H9 (cell line): ENCODE results near the gene TRIM10. TPM values are rescaled to one million over a fixed set of nuclear protein-coding genes. Genes with fewer than 3 reads are reported as not detected.

Source experiments
- DNase-seq: peaks from one replicate; pipeline ENCODE4 v3.0.0-alpha.2; 2017
- H2AFZ ChIP-seq: one replicate; pipeline ENCODE4 v1.6.1; 2013; ENCODE audit warnings: mild to moderate bottlenecking, low read length, control low read depth, moderate library complexity
- H2AK5ac ChIP-seq: 2 replicates; pipeline ENCODE4 v1.6.1; 2013; ENCODE audit warnings: low read length, control low read depth, mixed read lengths; ENCODE audit not compliant: insufficient read length
- H2BK120ac ChIP-seq: one replicate; pipeline ENCODE4 v1.6.1; 2013; ENCODE audit warnings: low read depth, mild to moderate bottlenecking, low read length, control low read depth, inconsistent platforms; ENCODE audit not compliant: poor library complexity, severe bottlenecking
- H2BK12ac ChIP-seq: 2 replicates; pipeline ENCODE4 v1.6.1; 2013; ENCODE audit warnings: low read length, control low read depth, mixed read lengths, low read depth; ENCODE audit not compliant: insufficient read length
- H2BK15ac ChIP-seq: 2 replicates; pipeline ENCODE4 v1.6.1; 2013; ENCODE audit warnings: low read depth, low read length, control low read depth
- H2BK20ac ChIP-seq: one replicate; pipeline ENCODE4 v1.6.1; 2013; ENCODE audit warnings: low read depth, mild to moderate bottlenecking, low read length, control low read depth, inconsistent platforms; ENCODE audit not compliant: poor library complexity, severe bottlenecking
- H2BK5ac ChIP-seq: 2 replicates; pipeline ENCODE4 v1.6.1; 2013; ENCODE audit warnings: low read length, control low read depth, mixed read lengths; ENCODE audit not compliant: insufficient read length
- H3K14ac ChIP-seq: 2 replicates; pipeline ENCODE4 v1.6.1; 2013; ENCODE audit warnings: low read length, control low read depth; ENCODE audit not compliant: insufficient read depth
- H3K18ac ChIP-seq: 2 replicates; pipeline ENCODE4 v1.6.1; 2013; ENCODE audit warnings: low read depth, mild to moderate bottlenecking, mixed read lengths, low read length, control low read depth; ENCODE audit not compliant: insufficient read length
- H3K23ac ChIP-seq: 2 replicates; pipeline ENCODE4 v1.6.1; 2013; ENCODE audit warnings: low read length, control low read depth, mixed read lengths, low read depth; ENCODE audit not compliant: insufficient read length
- H3K23me2 ChIP-seq: 2 replicates; pipeline ENCODE4 v1.6.1; 2013; ENCODE audit warnings: low read depth, mild to moderate bottlenecking, mixed read lengths, low read length, control low read depth; ENCODE audit not compliant: insufficient read length, poor library complexity, severe bottlenecking
- H3K27ac ChIP-seq: 2 replicates; pipeline ENCODE4 v1.5.1; 2013; ENCODE audit warnings: low read length, control low read depth, mixed read lengths, low read depth; ENCODE audit not compliant: insufficient read length
- H3K27me3 ChIP-seq: 2 replicates; pipeline ENCODE4 v1.6.1; 2013; ENCODE audit warnings: low read length, control low read depth, inconsistent platforms; ENCODE audit not compliant: insufficient read depth
- H3K4ac ChIP-seq: 2 replicates; pipeline ENCODE4 v1.6.1; 2013; ENCODE audit warnings: low read depth, mild to moderate bottlenecking, control low read depth, inconsistent platforms, low read length, moderate library complexity
- H3K4me1 ChIP-seq: 2 replicates; pipeline ENCODE4 v1.6.1; 2013; ENCODE audit warnings: low read length, control low read depth, inconsistent platforms; ENCODE audit not compliant: insufficient read depth
- H3K4me2 ChIP-seq: 2 replicates; pipeline ENCODE4 v1.6.1; 2013; ENCODE audit warnings: low read length, control low read depth, mixed read lengths; ENCODE audit not compliant: insufficient read length, insufficient read depth
- H3K56ac ChIP-seq: 2 replicates; pipeline ENCODE4 v1.6.1; 2013; ENCODE audit warnings: low read depth, mild to moderate bottlenecking, mixed read lengths, low read length, control low read depth; ENCODE audit not compliant: insufficient read length
- H3K79me1 ChIP-seq: 2 replicates; pipeline ENCODE4 v1.6.1; 2013; ENCODE audit warnings: low read depth, mild to moderate bottlenecking, moderate library complexity, low read length, control low read depth, inconsistent platforms; ENCODE audit not compliant: insufficient read depth, poor library complexity, severe bottlenecking
- H3K79me2 ChIP-seq: 2 replicates; pipeline ENCODE4 v1.6.1; 2013; ENCODE audit warnings: low read length, control low read depth, inconsistent platforms; ENCODE audit not compliant: insufficient read depth
- H3K9ac ChIP-seq: 2 replicates; pipeline ENCODE4 v1.6.1; 2013; ENCODE audit warnings: low read length, control low read depth, mixed read lengths; ENCODE audit not compliant: insufficient read length; ENCODE audit errors: extremely low read depth
- H3K9me3 ChIP-seq: one replicate; pipeline ENCODE4 v1.6.1; 2013; ENCODE audit warnings: low read depth, low read length, inconsistent platforms; ENCODE audit not compliant: control insufficient read depth
- H3T11ph ChIP-seq: one replicate; pipeline ENCODE4 v1.6.1; 2013; ENCODE audit warnings: mild to moderate bottlenecking, low read length, control low read depth, inconsistent platforms
- H4K20me1 ChIP-seq: one replicate; pipeline ENCODE4 v1.6.1; 2013; ENCODE audit not compliant: control insufficient read depth, insufficient read length, insufficient read depth
- H4K5ac ChIP-seq: 2 replicates; pipeline ENCODE4 v1.6.1; 2013; ENCODE audit warnings: low read depth, mild to moderate bottlenecking, mixed read lengths, low read length, control low read depth; ENCODE audit not compliant: insufficient read length
- H4K8ac ChIP-seq: replicated peaks from 2 replicates; pipeline ENCODE4 v1.6.1; 2013; ENCODE audit warnings: low read length, control low read depth, mixed read lengths, low read depth; ENCODE audit not compliant: insufficient read length
- H4K91ac ChIP-seq: 2 replicates; pipeline ENCODE4 v1.6.1; 2013; ENCODE audit warnings: low read depth, mild to moderate bottlenecking, moderate library complexity, mixed read lengths, low read length, control low read depth; ENCODE audit not compliant: insufficient read length
- H3K27ac Mint-ChIP-seq, 3 experiments: 2 replicates in 2 of 3; 3 replicates in 1 of 3; pipeline ENCODE4 v1.8.0; 2020 to 2021; ENCODE audit warnings: mixed read lengths in 3 of 3, mild to moderate bottlenecking in 1 of 3, moderate library complexity in 1 of 3
- H3K27me3 Mint-ChIP-seq: 2 replicates; pipeline ENCODE4 v1.8.0; 2021; ENCODE audit warnings: low read depth, mild to moderate bottlenecking, moderate library complexity, mixed read lengths
- H3K36me3 Mint-ChIP-seq, 3 experiments: 2 replicates in 2 of 3; 3 replicates in 1 of 3; pipeline ENCODE4 v1.8.0; 2020 to 2021; ENCODE audit warnings: low read depth in 3 of 3, mixed read lengths in 3 of 3; ENCODE audit not compliant: insufficient read depth in 1 of 3
- H3K4me1 Mint-ChIP-seq, 2 experiments: 2 replicates each; pipeline ENCODE4 v1.8.0; 2020; ENCODE audit warnings: mixed read lengths in 2 of 2
- H3K4me3 Mint-ChIP-seq, 2 experiments: 2 replicates in 1 of 2; 3 replicates in 1 of 2; pipeline ENCODE4 v1.8.0; 2020 to 2021; ENCODE audit warnings: mild to moderate bottlenecking in 2 of 2, mixed read lengths in 2 of 2, moderate library complexity in 1 of 2
- H3K9me3 Mint-ChIP-seq, 2 experiments: 2 replicates in 1 of 2; 3 replicates in 1 of 2; pipeline ENCODE4 v1.8.0; 2020; ENCODE audit warnings: mild to moderate bottlenecking in 2 of 2, mixed read lengths in 2 of 2, moderate library complexity in 1 of 2
- CTCF ChIP-seq: fragments of 200-600 bp; sonication (generic); conservative IDR thresholded peaks from 3 replicates; pipeline ENCODE4 v1.8.0; 2021; ENCODE audit warnings: antibody characterized with exemption, mild to moderate bottlenecking
- WGBS: extraction: QIAGEN DNeasy Blood & Tissue Kit; methylation state at CpG from one replicate; pipeline ENCODE4 v1.1.7; 2013; ENCODE audit warnings: missing lambda C conversion rate, low lambda C conversion rate, mixed read lengths; ENCODE audit not compliant: insufficient read length; ENCODE audit errors: extremely low coverage; 5-methylcytosine and 5-hydroxymethylcytosine counted together
- total RNA-seq: library from RNA; stranded (reverse); gene quantifications from 2 replicates; pipeline ENCODE4 v1.2.1, GENCODE V29; 2021

The TRIM10 gene
- total RNA-seq, 1 experiment from 2014 or later = 0.07 TPM

- H3K23ac ChIP-seq = no peak overlapping the region
- H3K18ac ChIP-seq = no peak overlapping the region
- no peaks in the 10 kb centered on the region for H4K20me1 ChIP-seq
- H3K23me2 ChIP-seq = no peaks in the 10 kb centered on the region
- H3K79me2 ChIP-seq = no peaks in the 10 kb centered on the region
- Mint-ChIP-seq H3K9me3 (no peaks in the 10 kb centered on the region), H3K36me3 (no peaks in the 10 kb centered on the region), H3K4me3 (no peak overlapping the region), H3K27me3 (peaks cover 62% of the 10 kb centered on the region), H3K27ac (no peak overlapping the region), H3K4me1 (no peaks in the 10 kb centered on the region)
- no peak overlapping the region for H3K9ac ChIP-seq
- WGBS = no CpG with 5 or more reads among the region's 2 CpGs
- no peak overlapping the region for H2AFZ ChIP-seq
- no peaks in the 10 kb centered on the region for H3K79me1 ChIP-seq
- no peaks in the 10 kb centered on the region for H3K9me3 ChIP-seq
- H3K14ac ChIP-seq = no peak overlapping the region
- no peaks in the 10 kb centered on the region for H3K27me3 ChIP-seq
- H3K4ac ChIP-seq = no peak overlapping the region
- H3K4me2 ChIP-seq = no peak overlapping the region
- H3K4me1 ChIP-seq = peaks cover under 1% of the 10 kb centered on the region; the same call in 1 of the 2 replicates
- DNase-seq = no peak
- H3T11ph ChIP-seq = no peak overlapping the region
- no peak overlapping the region for H2BK120ac ChIP-seq
- H4K8ac ChIP-seq = no peak overlapping the region
- TF ChIP-seq CTCF = no peak
- H4K91ac ChIP-seq = no peak overlapping the region
- H3K27ac ChIP-seq = no peak overlapping the region
- H2BK12ac ChIP-seq = no peak overlapping the region
- H3K56ac ChIP-seq = no peak overlapping the region
- no peak overlapping the region for H2AK5ac ChIP-seq
- no peak overlapping the region for H4K5ac ChIP-seq
- no peak overlapping the region for H2BK15ac ChIP-seq
- H2BK20ac ChIP-seq = no peak overlapping the region
- H2BK5ac ChIP-seq = no peak overlapping the region
Observed at GRCh38 chr6:30157999-30158398, 3.0 kb downstream of the TRIM10 start.
